Endothelial cell of umbilical vein (primary cell): Measurements from ENCODE around the gene RRP8. TPM values are rescaled to one million over a fixed set of nuclear protein-coding genes. Genes with fewer than 3 reads are reported as not detected.

Experiments used
- BruUV-seq: library from RNA; stranded (reverse); fragments of 400-500 nt; replicated peaks from 2 replicates; lab custom pipeline; 2021; lab: Mats Ljungman, UMichigan
- CTCF ChIA-PET: fragments of 300-600, 350-600 bp; sonication (Branson Sonifier 250); formaldehyde crosslinking; loops from one replicate; lab custom pipeline; 2021; ENCODE audit warnings: antibody characterized with exemption, inconsistent platforms; lab: Charles Lee
- POLR2A ChIA-PET: fragments of 300-600, 350-600 bp; sonication (Branson Sonifier 250); formaldehyde crosslinking; loops from one replicate; lab custom pipeline; 2021; ENCODE audit warnings: antibody characterized with exemption, inconsistent platforms; lab: Charles Lee
- DNase-seq: peaks from one replicate; pipeline ENCODE4 v3.0.0-alpha.2; 2011; ENCODE audit warnings: low read depth, low spot score
- FAIRE-seq: peaks from 2 replicates; lab custom pipeline; 2011; peaks lifted over from hg19 to GRCh38; lab: Jason Lieb, UNC
- H2AFZ ChIP-seq: 2 replicates; pipeline ENCODE4 v1.6.0; 2012; ENCODE audit warnings: low read depth, low read length, control low read depth, inconsistent platforms
- H3K27ac ChIP-seq: 2 replicates; pipeline ENCODE4 v1.5.1; 2011; ENCODE audit warnings: low read depth, mild to moderate bottlenecking, control low read depth, low read length, moderate library complexity; ENCODE audit not compliant: insufficient read depth
- H3K27me3 ChIP-seq, 2 experiments: 2 replicates each; pipeline versions ENCODE4 v1.6.0 to v1.6.1; 2011; ENCODE audit warnings: low read length in 2 of 2, mixed read lengths in 1 of 2; ENCODE audit not compliant: control insufficient read depth in 2 of 2, insufficient read depth in 2 of 2
- H3K36me3 ChIP-seq, 2 experiments: 2 replicates in 1 of 2; 3 replicates in 1 of 2; pipeline ENCODE4 v1.5.1; 2011; ENCODE audit warnings: low read length in 2 of 2, mild to moderate bottlenecking in 1 of 2, moderate library complexity in 1 of 2; ENCODE audit not compliant: control insufficient read depth in 2 of 2, insufficient read depth in 2 of 2; ENCODE audit errors: extremely low read depth in 1 of 2
- H3K4me1 ChIP-seq: 3 replicates; pipeline ENCODE4 v1.5.1; 2011; ENCODE audit warnings: mild to moderate bottlenecking, low read length; ENCODE audit not compliant: control insufficient read depth, insufficient read depth; ENCODE audit errors: extremely low read depth
- H3K4me2 ChIP-seq: 2 replicates; pipeline ENCODE4 v1.6.1; 2011; ENCODE audit warnings: low read length, control low read depth, mixed read lengths; ENCODE audit not compliant: insufficient read depth
- H3K4me3 ChIP-seq, 3 experiments: fragments of 200-600 bp in 1 of 3; sonication (generic), shearing (Covaris generic) in 1 of 3; replicated peaks in 1 of 3; 2 replicates each; pipeline ENCODE4 v1.5.1; 2011 to 2016; ENCODE audit warnings: control low read depth in 3 of 3, low read length in 3 of 3, mild to moderate bottlenecking in 2 of 3, inconsistent platforms in 1 of 3, low read depth in 1 of 3, moderate library complexity in 1 of 3; ENCODE audit not compliant: insufficient read depth in 1 of 3
- H3K79me2 ChIP-seq: 2 replicates; pipeline ENCODE4 v1.6.0; 2012; ENCODE audit warnings: low read length, inconsistent platforms; ENCODE audit not compliant: control insufficient read depth, insufficient read depth
- H3K9ac ChIP-seq: replicated peaks from 2 replicates; pipeline ENCODE3; 2011; ENCODE audit warnings: low read length, control low read depth; ENCODE audit not compliant: insufficient read depth; ENCODE audit errors: extremely low read depth
- H3K9me1 ChIP-seq: replicated peaks from 3 replicates; pipeline ENCODE4 v1.6.0; 2011; ENCODE audit warnings: mild to moderate bottlenecking, low read length; ENCODE audit not compliant: control insufficient read depth, insufficient read depth; ENCODE audit errors: extremely low read depth
- H3K9me3 ChIP-seq: replicated peaks from 2 replicates; pipeline ENCODE4 v1.5.1; 2012; ENCODE audit warnings: low read length, inconsistent platforms; ENCODE audit not compliant: control insufficient read depth, insufficient read depth
- H4K20me1 ChIP-seq: replicated peaks from 2 replicates; pipeline ENCODE3; 2011; ENCODE audit warnings: mild to moderate bottlenecking, low read length; ENCODE audit not compliant: control insufficient read depth, insufficient read depth; ENCODE audit errors: extremely low read depth
- CTCF ChIP-seq, 2 donors: IDR thresholded peaks; 1 replicate in 1 of 2; 2 replicates in 1 of 2; pipeline ENCODE4 v1.5.1; 2011; ENCODE audit warnings: low read length in 2 of 2, mild to moderate bottlenecking in 2 of 2, moderate library complexity in 2 of 2, control low read depth in 1 of 2, inconsistent platforms in 1 of 2, low read depth in 1 of 2; ENCODE audit not compliant: insufficient read depth in 1 of 2; ENCODE audit errors: extremely low read depth in 1 of 2
- EZH2 ChIP-seq: IDR thresholded peaks from 2 replicates; pipeline ENCODE4 v1.6.1; 2012; ENCODE audit warnings: borderline replicate concordance, low read depth, mild to moderate bottlenecking, moderate library complexity, low read length, inconsistent platforms; ENCODE audit not compliant: severe bottlenecking
- FOS ChIP-seq: IDR thresholded peaks from 2 replicates; pipeline ENCODE4 v1.6.1; 2011; ENCODE audit warnings: mild to moderate bottlenecking, low read length, moderate library complexity, borderline replicate concordance; ENCODE audit not compliant: insufficient read depth
- GATA2 ChIP-seq: IDR thresholded peaks from 2 replicates; pipeline ENCODE4 v1.7.0; 2011; ENCODE audit warnings: low read depth, mild to moderate bottlenecking, moderate library complexity, mixed read lengths, low read length; ENCODE audit not compliant: insufficient read length, insufficient read depth
- JUN ChIP-seq: IDR thresholded peaks from 2 replicates; pipeline ENCODE4 v1.6.1; 2011; ENCODE audit warnings: borderline replicate concordance, low read depth; ENCODE audit not compliant: insufficient read length, insufficient read depth
- MAX ChIP-seq: IDR thresholded peaks from 2 replicates; pipeline ENCODE4 v1.6.1; 2011; ENCODE audit not compliant: insufficient read depth, insufficient read length
- MYC ChIP-seq: IDR thresholded peaks from one replicate; pipeline ENCODE4 v1.6.1; 2011; ENCODE audit warnings: mild to moderate bottlenecking, low read depth, low read length
- POLR2A ChIP-seq: IDR thresholded peaks from 2 replicates; pipeline ENCODE4 v1.6.1; 2012; ENCODE audit warnings: low read depth, mild to moderate bottlenecking, control low read depth, low read length
- POLR2AphosphoS5 ChIP-seq: IDR thresholded peaks from 2 replicates; pipeline ENCODE4 v1.6.1; 2012; ENCODE audit warnings: low read depth, mild to moderate bottlenecking, control low read depth, low read length, moderate library complexity; ENCODE audit not compliant: insufficient read depth
- dilution Hi-C: fragments of 300-500 bp; cut with MboI; formaldehyde crosslinking; loops from one replicate; pipeline ENCODE4 v1.15.0; 2019; ENCODE audit warnings: low sequenced_read_pairs; ENCODE audit not compliant: extremely low pct_ligation_motif_present
- intact Hi-C: fragments of 100-400 bp; cut with micrococcal nuclease; formaldehyde crosslinking; loops from one replicate; pipeline ENCODE4 v1.10.0; 2022
- polyA plus RNA-seq, 4 experiments: library from polyadenylated mRNA; depleted of rRNA in 3 of 4; stranded (reverse) in 3 of 4; unstranded in 1 of 4; fragments of >200 nt; gene quantifications; 2 replicates each; pipeline versions ENCODE4 v1.2.1 to v1.2.3, GENCODE V29; 2011 to 2012; ENCODE audit warnings: missing spikeins in 1 of 4
- total RNA-seq: library from RNA; stranded (reverse); gene quantifications from 2 replicates; pipeline ENCODE4 v1.2.3, GENCODE V29; 2021

Gene RRP8
- total and polyA plus RNA-seq, 2 donors (not counting 3 experiments of a cell fraction or from before 2014, with no cell fraction given): 6.4 to 19.4 TPM

GRCh38 chr11:6631361-6631890 lies 28.0 kb upstream of the RRP8 start:
- H2AFZ ChIP-seq: no peak overlapping the region
- no peak overlapping the region for H3K9ac ChIP-seq
- intact Hi-C loops (no loop called here), dilution Hi-C loops (no loop called here)
- TF ChIP-seq CTCF (IDR thresholded peaks at IDR 0.05; ENCODE audit: extremely low read depth in 1 of 2, insufficient read depth in 1 of 2, low read depth in 1 of 2, low read length in 2 of 2) (no peak), MYC (no peak), FOS (no peak), MAX (no peak), POLR2AphosphoS5 (no peak), JUN (no peak), EZH2 (no peak), POLR2A (no peak), GATA2 (no peak)
- CTCF ChIA-PET: interaction anchor here (0.7 to 1.4 kb wide), 4 partner anchors 10 to 100 kb away, joined by 3 to 4 read pairs (median 3); partner anchors contain the start of gene TPP1
- H3K4me2 ChIP-seq: no peak overlapping the region
- DNase-seq (no peak), FAIRE-seq (no peak)
- no peaks in the 10 kb centered on the region for H4K20me1 ChIP-seq
- no peaks in the 10 kb centered on the region for H3K9me3 ChIP-seq
- POLR2A ChIA-PET: interaction anchor here (0.9 to 1.0 kb wide), 2 partner anchors 13 to 52 kb away, joined by 3 to 4 read pairs; partner anchors contain the start of gene MRPL17
- no peak overlapping the region for H3K4me3 ChIP-seq
- peaks cover 2 to 60% of the 10 kb centered on the region in 2 experiments for H3K36me3 ChIP-seq
- no peaks in the 10 kb centered on the region for H3K79me2 ChIP-seq
- peaks cover 24% of the 10 kb centered on the region for H3K4me1 ChIP-seq
- H3K27ac ChIP-seq: no peak overlapping the region
- BruUV-seq: no TSS peak
- H3K27me3 ChIP-seq: no peaks in the 10 kb centered on the region
- no peaks in the 10 kb centered on the region for H3K9me1 ChIP-seq
